Activated effector memory CD4-positive, alpha-beta T cell treated with anti-CD3 and anti-CD28 coated beads, Interleukin-2, amount 50 U/mL, for 16 hours (primary cell): Measurements from ENCODE around the gene PYGB.
"Not testable (repeated sequence)": the region's sequence is repeated elsewhere in the genome, so short reads cannot be mapped to it uniquely, and the experiment has no call there.

Source experiments
- DNase-seq: peaks from one replicate; pipeline ENCODE4 v3.0.0-alpha.2; 2020

The PYGB gene

GRCh38 chr20:25316506-25317190 is 68.8 kb downstream of the PYGB start:
- DNase-seq: peak; percentile 42

GRCh38 chr20:25317351-25318075 is 69.6 kb downstream of the PYGB start:
- no peak for DNase-seq

- DNase-seq: no peak
Observed at GRCh38 chr20:25318471-25319240, 70.8 kb downstream of the PYGB start.

- DNase-seq: no peak
Observed at GRCh38 chr20:25319241-25320034, 71.6 kb downstream of the PYGB start.

- DNase-seq: no peak
Observed at GRCh38 chr20:25320035-25320800, 72.3 kb downstream of the PYGB start.

- no peak for DNase-seq
Observed at GRCh38 chr20:25321262-25321831, 73.5 kb downstream of the PYGB start.

GRCh38 chr20:25321991-25322390 is 74.1 kb downstream of the PYGB start:
- no peak for DNase-seq

GRCh38 chr20:25323496-25324246 is 75.8 kb downstream of the PYGB start:
- DNase-seq: no peak

- DNase-seq: no peak
Observed at GRCh38 chr20:25324412-25324811, 76.5 kb downstream of the PYGB start.

GRCh38 chr20:25325073-25325472 is 77.2 kb downstream of the PYGB start:
- DNase-seq: no peak

- DNase-seq: no peak
Observed at GRCh38 chr20:25325997-25326396, 78.1 kb downstream of the PYGB start.

- DNase-seq: no peak
Observed at GRCh38 chr20:25327521-25328235, 79.8 kb downstream of the PYGB start.

- DNase-seq: no peak
Observed at GRCh38 chr20:25328954-25329498, 81.1 kb downstream of the PYGB start.

GRCh38 chr20:25334972-25335371 is 87.1 kb downstream of the PYGB start:
- not testable (repeated sequence) for DNase-seq

GRCh38 chr20:25336561-25337422 is 88.9 kb downstream of the PYGB start:
- no peak for DNase-seq

- no peak for DNase-seq
Observed at GRCh38 chr20:25338112-25339023, 90.5 kb downstream of the PYGB start.

GRCh38 chr20:25339608-25340007 is 91.7 kb downstream of the PYGB start:
- DNase-seq: no peak

GRCh38 chr20:25340380-25340779 is 92.5 kb downstream of the PYGB start:
- no peak for DNase-seq
